HG03103 (cell line): ENCODE results near the gene SLC15A4.

Source experiments
- ATAC-seq: cut with Tn5 transposase; IDR thresholded peaks from one replicate; pipeline ENCODE4 v1.9.1; 2021; ENCODE audit warnings: low read depth; ENCODE audit not compliant: unreplicated experiment

Gene SLC15A4

GRCh38 chr12:128766738-128767501 lies 56.8 kb downstream of the SLC15A4 start:
- ATAC-seq: no peak

GRCh38 chr12:128763395-128763794 lies 60.4 kb downstream of the SLC15A4 start:
- ATAC-seq: no peak

GRCh38 chr12:128761379-128761790 lies 62.4 kb downstream of the SLC15A4 start:
- ATAC-seq: no peak

GRCh38 chr12:128755566-128755965 lies 68.2 kb downstream of the SLC15A4 start:
- no peak for ATAC-seq

- ATAC-seq: no peak
Observed at GRCh38 chr12:128754275-128754674, 69.5 kb downstream of the SLC15A4 start.

GRCh38 chr12:128753438-128753837 lies 70.3 kb downstream of the SLC15A4 start:
- no peak for ATAC-seq

GRCh38 chr12:128752386-128752785 lies 71.4 kb downstream of the SLC15A4 start:
- ATAC-seq: no peak

GRCh38 chr12:128747441-128747840 lies 76.3 kb downstream of the SLC15A4 start:
- no peak for ATAC-seq

- no peak for ATAC-seq
Observed at GRCh38 chr12:128745772-128746689, 77.7 kb downstream of the SLC15A4 start.

GRCh38 chr12:128743916-128744315 lies 79.8 kb downstream of the SLC15A4 start:
- ATAC-seq: no peak
